IMR-90 (cell line): ENCODE data around the gene FAM174B.

Experiments
- BHLHE40 ChIP-seq: fragments of 150-350 bp; IDR thresholded peaks from 2 replicates; pipeline ENCODE4 v1.6.1; 2016; ENCODE audit warnings: mild to moderate bottlenecking, low read depth, low read length
- CHD1 ChIP-seq: IDR thresholded peaks from 2 replicates; pipeline ENCODE4 v1.6.1; 2012; ENCODE audit warnings: low read depth, low read length, improper control_type of control experiment
- FOS ChIP-seq: fragments of 150-350 bp; IDR thresholded peaks from 2 replicates; pipeline ENCODE4 v1.6.1; 2016; ENCODE audit warnings: low read depth, low read length
- MXI1 ChIP-seq: IDR thresholded peaks from 2 replicates; pipeline ENCODE4 v1.6.1; 2012; ENCODE audit warnings: low read depth, mild to moderate bottlenecking, low read length, moderate library complexity, borderline replicate concordance
- POLR2A ChIP-seq: IDR thresholded peaks from 2 replicates; pipeline ENCODE4 v1.6.1; 2012; ENCODE audit warnings: mild to moderate bottlenecking, low read depth, low read length
- RAD21 ChIP-seq: IDR thresholded peaks from 2 replicates; pipeline ENCODE4 v1.6.1; 2012; ENCODE audit warnings: low read length, improper control_type of control experiment
- RCOR1 ChIP-seq: IDR thresholded peaks from 2 replicates; pipeline ENCODE4 v1.6.1; 2012; ENCODE audit warnings: mild to moderate bottlenecking, low read length, improper control_type of control experiment; ENCODE audit not compliant: insufficient replicate concordance
- RFX5 ChIP-seq: IDR thresholded peaks from 2 replicates; pipeline ENCODE4 v1.8.0; 2012; ENCODE audit warnings: low read depth, mild to moderate bottlenecking, low read length, moderate library complexity
- SMC3 ChIP-seq: fragments of 150-350 bp; IDR thresholded peaks from 2 replicates; pipeline ENCODE4 v1.6.1; 2016; ENCODE audit warnings: low read depth, mild to moderate bottlenecking, antibody characterized with exemption, low read length, moderate library complexity
- USF2 ChIP-seq: fragments of 150-350 bp; IDR thresholded peaks from 2 replicates; pipeline ENCODE4 v1.6.1; 2017; ENCODE audit warnings: mild to moderate bottlenecking, antibody characterized with exemption, low read length, low read depth
- TF ChIP-seq, protein P1 (sequence below): conservative IDR thresholded peaks from 2 replicates; pipeline ENCODE4 v1.5.1; 2012; ENCODE audit warnings: mild to moderate bottlenecking, low read depth, low read length, improper control_type of control experiment

GRCh38 chr15:92674347-92674746, 18.8 kb upstream of the FAM174B start:
- TF ChIP-seq USF2 (no peak), BHLHE40 (no peak), FOS (no peak), SMC3 (no peak), POLR2A (no peak), RAD21 (no peak), RCOR1 (no peak), CHD1 (no peak), MXI1 (no peak), RFX5 (no peak)
- TF ChIP-seq, protein P1, sequence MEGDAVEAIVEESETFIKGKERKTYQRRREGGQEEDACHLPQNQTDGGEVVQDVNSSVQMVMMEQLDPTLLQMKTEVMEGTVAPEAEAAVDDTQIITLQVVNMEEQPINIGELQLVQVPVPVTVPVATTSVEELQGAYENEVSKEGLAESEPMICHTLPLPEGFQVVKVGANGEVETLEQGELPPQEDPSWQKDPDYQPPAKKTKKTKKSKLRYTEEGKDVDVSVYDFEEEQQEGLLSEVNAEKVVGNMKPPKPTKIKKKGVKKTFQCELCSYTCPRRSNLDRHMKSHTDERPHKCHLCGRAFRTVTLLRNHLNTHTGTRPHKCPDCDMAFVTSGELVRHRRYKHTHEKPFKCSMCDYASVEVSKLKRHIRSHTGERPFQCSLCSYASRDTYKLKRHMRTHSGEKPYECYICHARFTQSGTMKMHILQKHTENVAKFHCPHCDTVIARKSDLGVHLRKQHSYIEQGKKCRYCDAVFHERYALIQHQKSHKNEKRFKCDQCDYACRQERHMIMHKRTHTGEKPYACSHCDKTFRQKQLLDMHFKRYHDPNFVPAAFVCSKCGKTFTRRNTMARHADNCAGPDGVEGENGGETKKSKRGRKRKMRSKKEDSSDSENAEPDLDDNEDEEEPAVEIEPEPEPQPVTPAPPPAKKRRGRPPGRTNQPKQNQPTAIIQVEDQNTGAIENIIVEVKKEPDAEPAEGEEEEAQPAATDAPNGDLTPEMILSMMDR, result no peak
